Keratinocyte (primary cell): ENCODE results near the gene VDAC2. TPM values are rescaled to one million over a fixed set of nuclear protein-coding genes. Genes with fewer than 3 reads are reported as not detected.
A peak's percentile ranks its signal among the peaks of the same experiment; 100 is the strongest.
"Not testable (repeated sequence)": the region's sequence is repeated elsewhere in the genome, so short reads cannot be mapped to it uniquely, and the experiment has no call there.

Source experiments
- DNase-seq: peaks from one replicate; pipeline ENCODE4 v3.0.0-alpha.2; 2011; ENCODE audit warnings: low read depth, missing footprints, low spot score
- FAIRE-seq: peaks from 2 replicates; lab custom pipeline; 2011; peaks lifted over from hg19 to GRCh38; lab: Jason Lieb, UNC
- H2AFZ ChIP-seq: 2 replicates; pipeline ENCODE4 v1.6.0; 2012; ENCODE audit warnings: low read length, control low read depth, inconsistent platforms; ENCODE audit not compliant: control insufficient read depth
- H3K27ac ChIP-seq: 2 replicates; pipeline ENCODE4 v1.5.1; 2011; ENCODE audit warnings: low read length; ENCODE audit not compliant: control insufficient read depth, insufficient read depth
- H3K27me3 ChIP-seq: 3 replicates; pipeline ENCODE4 v1.6.0; 2011; ENCODE audit warnings: low read length; ENCODE audit not compliant: control insufficient read depth, insufficient read depth; ENCODE audit errors: extremely low read depth
- H3K36me3 ChIP-seq, 2 experiments: 2 replicates in 1 of 2; 3 replicates in 1 of 2; pipeline ENCODE4 v1.5.1; 2011; ENCODE audit warnings: low read length in 2 of 2, mild to moderate bottlenecking in 1 of 2; ENCODE audit not compliant: control insufficient read depth in 2 of 2, insufficient read depth in 2 of 2; ENCODE audit errors: extremely low read depth in 1 of 2
- H3K4me1 ChIP-seq: 3 replicates; pipeline ENCODE4 v1.5.1; 2011; ENCODE audit warnings: low read length; ENCODE audit not compliant: control insufficient read depth, insufficient read depth; ENCODE audit errors: extremely low read depth
- H3K4me2 ChIP-seq: 3 replicates; pipeline ENCODE4 v1.6.0; 2011; ENCODE audit warnings: low read depth, low read length; ENCODE audit not compliant: control insufficient read depth, insufficient read depth; ENCODE audit errors: extremely low read depth
- H3K4me3 ChIP-seq, 3 experiments: fragments of 200-600 bp in 1 of 3; sonication (generic) in 1 of 3; 2 replicates in 2 of 3; 3 replicates in 1 of 3; pipeline ENCODE4 v1.5.1; 2011 to 2016; ENCODE audit warnings: low read length in 3 of 3, mild to moderate bottlenecking in 3 of 3, control low read depth in 2 of 3, inconsistent platforms in 1 of 3, low read depth in 1 of 3, mixed read lengths in 1 of 3, mixed run types in 1 of 3, moderate library complexity in 1 of 3; ENCODE audit not compliant: control insufficient read depth in 2 of 3, insufficient read depth in 2 of 3; ENCODE audit errors: extremely low read depth in 1 of 3
- H3K79me2 ChIP-seq: 2 replicates; pipeline ENCODE4 v1.6.0; 2012; ENCODE audit warnings: low read length; ENCODE audit not compliant: control insufficient read depth, insufficient read depth
- H3K9ac ChIP-seq: 3 replicates; pipeline ENCODE4 v1.6.0; 2011; ENCODE audit warnings: low read length; ENCODE audit not compliant: control insufficient read depth, insufficient read depth; ENCODE audit errors: extremely low read depth
- H3K9me1 ChIP-seq: 3 replicates; pipeline ENCODE4 v1.6.0; 2011; ENCODE audit warnings: low read length; ENCODE audit not compliant: control insufficient read depth, insufficient read depth; ENCODE audit errors: extremely low read depth
- H3K9me3 ChIP-seq: 2 replicates; pipeline ENCODE4 v1.5.1; 2012; ENCODE audit warnings: low read depth, low read length; ENCODE audit not compliant: control insufficient read depth
- H4K20me1 ChIP-seq: 3 replicates; pipeline ENCODE4 v1.6.0; 2011; ENCODE audit warnings: low read length; ENCODE audit not compliant: control insufficient read depth, insufficient read depth; ENCODE audit errors: extremely low read depth
- EZH2 ChIP-seq: IDR thresholded peaks from one replicate; pipeline ENCODE4 v1.6.1; 2012; ENCODE audit warnings: inconsistent platforms, mild to moderate bottlenecking, low read length, moderate library complexity
- dilution Hi-C: fragments of 300-500 bp; cut with MboI; formaldehyde crosslinking; loops from one replicate; pipeline ENCODE4 v1.7.0; 2020; ENCODE audit warnings: low sequenced_read_pairs; ENCODE audit not compliant: extremely low pct_ligation_motif_present
- polyA plus RNA-seq, 5 experiments: library from polyadenylated mRNA; depleted of rRNA in 3 of 5; stranded (reverse) in 3 of 5; stranded (forward) in 1 of 5; unstranded in 1 of 5; fragments of >200 nt; gene quantifications; 1 replicate in 1 of 5; 2 replicates in 3 of 5; 3 replicates in 1 of 5; pipeline versions ENCODE4 v1.2.1 to v1.2.3, GENCODE V29; 2011 to 2012; ENCODE audit warnings: missing spikeins in 2 of 5, low read depth in 1 of 5, low replicate concordance in 1 of 5
- TF ChIP-seq, protein P1 (sequence below), 3 experiments: IDR thresholded peaks in 1 of 3; conservative IDR thresholded peaks in 1 of 3; optimal IDR thresholded peaks in 1 of 3; 2 replicates in 2 of 3; 3 replicates in 1 of 3; pipeline versions ENCODE3 to v1.5.1; 2011; ENCODE audit warnings: low read length in 3 of 3, mild to moderate bottlenecking in 3 of 3, moderate library complexity in 2 of 3, control low read depth in 1 of 3, inconsistent platforms in 1 of 3; ENCODE audit not compliant: insufficient read depth in 2 of 3; ENCODE audit errors: extremely low read depth in 1 of 3

VDAC2 gene
- polyA plus RNA-seq, 1 donor (not counting 4 experiments of a cell fraction or from before 2014, with no cell fraction given) = 152 TPM

DNA sequence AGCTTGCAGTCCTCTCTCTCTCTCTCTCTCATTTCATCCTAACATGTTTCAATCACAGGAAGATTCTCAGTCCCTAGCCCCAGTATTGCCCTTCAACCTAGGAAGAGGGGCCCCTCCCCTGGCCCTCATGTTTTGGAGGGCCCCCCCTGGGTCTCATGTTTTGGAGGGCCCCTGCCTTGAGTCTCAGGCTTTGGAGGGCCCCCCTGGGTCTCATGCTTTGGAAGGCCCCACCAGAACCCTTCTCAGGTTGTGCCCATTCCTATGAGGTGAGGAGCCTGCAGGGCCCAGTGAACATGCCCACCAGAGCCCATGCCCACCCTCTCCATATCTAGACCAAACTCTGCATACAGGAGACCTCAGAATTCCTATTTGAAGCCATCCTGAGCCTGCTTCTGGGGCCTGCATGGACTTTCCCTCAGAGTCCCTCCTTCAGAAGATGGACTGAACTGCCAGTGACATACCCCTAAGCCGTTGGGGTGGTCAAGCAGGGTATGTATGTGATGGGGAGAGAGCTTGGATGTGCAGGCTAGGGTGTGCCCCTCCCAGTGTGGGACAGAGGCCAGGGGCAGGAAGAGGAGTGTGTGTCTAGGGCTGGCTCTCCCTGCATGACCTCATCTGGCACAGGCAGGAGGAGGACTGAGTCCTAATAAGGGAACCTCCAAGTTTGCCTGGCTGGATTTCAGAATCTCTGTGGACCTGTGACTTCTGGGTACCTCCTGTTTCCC lies 8.1 kb upstream of the VDAC2 start:
- Histone ChIP-seq H2AFZ (peak overlapping the region; percentile 69), H3K9me3 (no peaks in the 10 kb centered on the region), H3K4me2 (peak overlapping the region; percentile 46), H3K4me1 (peaks cover 30% of the 10 kb centered on the region), H4K20me1 (no peaks in the 10 kb centered on the region), H3K79me2 (no peaks in the 10 kb centered on the region), H3K27ac (peak overlapping the region; percentile 7), H3K4me3 (no peak overlapping the region), H3K9ac (no peak overlapping the region), H3K36me3 (no peaks in the 10 kb centered on the region), H3K27me3 (no peaks in the 10 kb centered on the region), H3K9me1 (no peaks in the 10 kb centered on the region)
- DNase-seq (no peak), FAIRE-seq (no peak)
- TF ChIP-seq EZH2 = no peak
- dilution Hi-C loops = no loop called here

DNA sequence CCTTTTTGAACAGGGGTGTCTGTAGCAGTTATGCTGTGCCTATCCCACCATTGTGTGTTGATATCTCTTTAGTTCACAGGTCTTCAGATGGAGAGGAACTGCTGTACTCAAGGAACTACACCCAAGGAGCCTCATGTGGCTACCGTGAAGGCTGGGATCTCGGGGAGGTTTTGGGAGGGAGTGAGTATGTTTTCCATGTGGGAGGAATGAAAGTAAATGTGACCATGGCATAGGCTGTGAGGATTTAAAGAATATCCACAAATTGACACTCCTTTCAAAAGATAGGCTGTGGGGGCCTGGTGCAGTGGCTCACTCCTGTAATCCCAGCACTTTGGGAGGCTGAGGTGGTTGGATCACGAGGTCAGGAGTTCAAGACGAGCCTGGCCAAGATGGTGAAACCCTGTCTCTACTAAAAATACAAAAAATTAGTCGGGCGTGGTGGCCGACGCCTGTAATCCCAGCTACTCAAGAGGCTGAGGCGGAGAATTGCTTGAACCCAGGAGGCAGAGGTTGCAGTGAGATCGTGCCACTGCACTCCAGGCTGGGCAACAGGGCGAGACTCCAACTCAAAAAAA lies 7.5 kb upstream of the VDAC2 start:
- dilution Hi-C loops, H3K4me3 ChIP-seq, H4K20me1 ChIP-seq, H3K79me2 ChIP-seq, H3K36me3 ChIP-seq, H3K9me1 ChIP-seq, DNase-seq, FAIRE-seq, H3K9ac ChIP-seq, H3K9me3 ChIP-seq, H3K27me3 ChIP-seq: not testable (repeated sequence)
- Histone ChIP-seq H3K27ac (peak overlapping the region; percentile 7), H3K4me1 (peaks cover 37% of the 10 kb centered on the region), H2AFZ (peak overlapping the region; percentile 69), H3K4me2 (peak overlapping the region; percentile 46)

DNA sequence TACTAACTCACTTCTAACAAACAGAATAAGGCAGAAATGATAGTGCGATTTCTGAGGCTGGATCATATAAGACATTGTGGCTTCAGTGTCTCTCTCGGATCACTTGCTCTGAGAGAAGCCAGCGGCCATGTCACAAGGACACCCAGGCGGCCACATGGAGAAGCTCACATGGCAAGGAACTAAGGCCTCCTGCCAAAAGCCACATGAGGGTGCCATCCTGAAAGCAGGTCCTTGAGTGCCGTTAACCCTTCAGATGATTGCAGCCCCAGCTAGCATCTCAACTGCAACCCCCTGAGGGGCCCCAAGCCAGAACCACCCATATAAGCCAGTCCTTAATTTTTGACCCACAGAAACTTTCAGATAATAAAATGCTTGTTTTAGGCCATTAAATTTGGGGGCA lies 6.9 kb upstream of the VDAC2 start:
- H3K9ac ChIP-seq = no peak overlapping the region
- no peak for TF ChIP-seq EZH2
- TF ChIP-seq, protein P1, sequence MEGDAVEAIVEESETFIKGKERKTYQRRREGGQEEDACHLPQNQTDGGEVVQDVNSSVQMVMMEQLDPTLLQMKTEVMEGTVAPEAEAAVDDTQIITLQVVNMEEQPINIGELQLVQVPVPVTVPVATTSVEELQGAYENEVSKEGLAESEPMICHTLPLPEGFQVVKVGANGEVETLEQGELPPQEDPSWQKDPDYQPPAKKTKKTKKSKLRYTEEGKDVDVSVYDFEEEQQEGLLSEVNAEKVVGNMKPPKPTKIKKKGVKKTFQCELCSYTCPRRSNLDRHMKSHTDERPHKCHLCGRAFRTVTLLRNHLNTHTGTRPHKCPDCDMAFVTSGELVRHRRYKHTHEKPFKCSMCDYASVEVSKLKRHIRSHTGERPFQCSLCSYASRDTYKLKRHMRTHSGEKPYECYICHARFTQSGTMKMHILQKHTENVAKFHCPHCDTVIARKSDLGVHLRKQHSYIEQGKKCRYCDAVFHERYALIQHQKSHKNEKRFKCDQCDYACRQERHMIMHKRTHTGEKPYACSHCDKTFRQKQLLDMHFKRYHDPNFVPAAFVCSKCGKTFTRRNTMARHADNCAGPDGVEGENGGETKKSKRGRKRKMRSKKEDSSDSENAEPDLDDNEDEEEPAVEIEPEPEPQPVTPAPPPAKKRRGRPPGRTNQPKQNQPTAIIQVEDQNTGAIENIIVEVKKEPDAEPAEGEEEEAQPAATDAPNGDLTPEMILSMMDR (optimal IDR thresholded peaks at IDR 0.05 in 1 of 3, IDR thresholded peaks at IDR 0.05 in 1 of 3, conservative IDR thresholded peaks at IDR 0.05 in 1 of 3; ENCODE audit: extremely low read depth in 1 of 3, insufficient read depth in 2 of 3, low read length in 3 of 3) = no peak
- dilution Hi-C loops = no loop called here
- H3K27me3 ChIP-seq = no peaks in the 10 kb centered on the region
- no peak for FAIRE-seq
- H3K4me1 ChIP-seq = peaks cover 41% of the 10 kb centered on the region
- H3K9me1 ChIP-seq = no peaks in the 10 kb centered on the region
- H3K4me2 ChIP-seq = no peak overlapping the region
- H3K4me3 ChIP-seq = no peak overlapping the region
- no peaks in the 10 kb centered on the region for H4K20me1 ChIP-seq
- no peaks in the 10 kb centered on the region for H3K9me3 ChIP-seq
- H3K27ac ChIP-seq = no peak overlapping the region
- no peak overlapping the region for H2AFZ ChIP-seq
- H3K36me3 ChIP-seq = no peaks in the 10 kb centered on the region
- H3K79me2 ChIP-seq = no peaks in the 10 kb centered on the region
- DNase-seq = no peak
